Fibroblast of pulmonary artery (primary cell): ENCODE results near the gene STX8.
"Not testable (repeated sequence)": the region's sequence is repeated elsewhere in the genome, so short reads cannot be mapped to it uniquely, and the experiment has no call there.

Source experiments
- DNase-seq: peaks from one replicate; pipeline ENCODE4 v3.0.0-alpha.2; 2010; ENCODE audit warnings: low read depth
- H3K4me3 ChIP-seq: replicated peaks from 2 replicates; pipeline ENCODE4 v1.5.1; 2011; ENCODE audit warnings: low read depth, mild to moderate bottlenecking, control low read depth, low read length, moderate library complexity
- CTCF ChIP-seq: IDR thresholded peaks from 2 replicates; pipeline ENCODE4 v1.5.1; 2011; ENCODE audit warnings: mild to moderate bottlenecking, control low read depth, low read length, inconsistent platforms; ENCODE audit errors: missing control alignments

STX8 gene

GRCh38 chr17:9554715-9555114 is 20.9 kb downstream of the STX8 start:
- not testable (repeated sequence) for H3K4me3 ChIP-seq
- peak; percentile 52 for TF ChIP-seq CTCF
- peak; percentile 65 for DNase-seq

- no peak for DNase-seq
- H3K4me3 ChIP-seq = no peak overlapping the region
- no peak for TF ChIP-seq CTCF
Measured at GRCh38 chr17:9553596-9553995, 22.0 kb downstream of the STX8 start.

- DNase-seq = no peak
- H3K4me3 ChIP-seq = no peak overlapping the region
- TF ChIP-seq CTCF = no peak
Measured at GRCh38 chr17:9553181-9553580, 22.4 kb downstream of the STX8 start.

- DNase-seq = no peak
- no peak for TF ChIP-seq CTCF
- no peak overlapping the region for H3K4me3 ChIP-seq
Measured at GRCh38 chr17:9549215-9549614, 26.4 kb downstream of the STX8 start.

GRCh38 chr17:9544221-9544620 is 31.4 kb downstream of the STX8 start:
- no peak overlapping the region for H3K4me3 ChIP-seq
- no peak for TF ChIP-seq CTCF
- DNase-seq = peak; percentile 20

- H3K4me3 ChIP-seq = no peak overlapping the region
- no peak for TF ChIP-seq CTCF
- no peak for DNase-seq
Measured at GRCh38 chr17:9541718-9542117, 33.9 kb downstream of the STX8 start.

- no peak for TF ChIP-seq CTCF
- no peak overlapping the region for H3K4me3 ChIP-seq
- no peak for DNase-seq
Measured at GRCh38 chr17:9538626-9539025, 37.0 kb downstream of the STX8 start.
